GM18508 (cell line): ENCODE results near the gene ADAM8.
"Not testable (repeated sequence)": the region's sequence is repeated elsewhere in the genome, so short reads cannot be mapped to it uniquely, and the experiment has no call there.

Experiments
- ATAC-seq: cut with Tn5 transposase; IDR thresholded peaks from one replicate; pipeline ENCODE4 v1.9.1; 2021; ENCODE audit warnings: moderate number of reproducible peaks; ENCODE audit not compliant: insufficient read depth, unreplicated experiment

Gene ADAM8

DNA sequence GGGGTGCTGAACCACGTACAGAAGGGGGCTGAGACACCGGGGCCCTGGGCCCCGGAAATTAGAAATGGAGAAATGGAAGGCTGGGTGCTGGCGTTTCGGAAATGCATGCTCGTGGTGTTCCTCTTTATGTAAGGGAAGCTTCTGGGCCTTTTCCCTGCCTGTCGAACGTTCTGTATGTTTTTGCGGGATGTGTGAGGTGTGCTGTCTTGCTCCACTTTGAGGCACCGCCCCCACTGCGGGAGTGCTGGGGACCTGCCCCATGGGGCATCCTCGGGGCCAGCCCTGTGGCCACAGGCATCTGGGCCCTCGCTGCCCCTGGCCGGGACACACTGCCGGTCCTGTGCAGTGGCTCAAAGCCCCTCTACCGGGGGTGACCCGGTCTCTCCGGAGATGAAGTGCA, 40.7 kb downstream of the ADAM8 start:
- ATAC-seq = no peak

DNA sequence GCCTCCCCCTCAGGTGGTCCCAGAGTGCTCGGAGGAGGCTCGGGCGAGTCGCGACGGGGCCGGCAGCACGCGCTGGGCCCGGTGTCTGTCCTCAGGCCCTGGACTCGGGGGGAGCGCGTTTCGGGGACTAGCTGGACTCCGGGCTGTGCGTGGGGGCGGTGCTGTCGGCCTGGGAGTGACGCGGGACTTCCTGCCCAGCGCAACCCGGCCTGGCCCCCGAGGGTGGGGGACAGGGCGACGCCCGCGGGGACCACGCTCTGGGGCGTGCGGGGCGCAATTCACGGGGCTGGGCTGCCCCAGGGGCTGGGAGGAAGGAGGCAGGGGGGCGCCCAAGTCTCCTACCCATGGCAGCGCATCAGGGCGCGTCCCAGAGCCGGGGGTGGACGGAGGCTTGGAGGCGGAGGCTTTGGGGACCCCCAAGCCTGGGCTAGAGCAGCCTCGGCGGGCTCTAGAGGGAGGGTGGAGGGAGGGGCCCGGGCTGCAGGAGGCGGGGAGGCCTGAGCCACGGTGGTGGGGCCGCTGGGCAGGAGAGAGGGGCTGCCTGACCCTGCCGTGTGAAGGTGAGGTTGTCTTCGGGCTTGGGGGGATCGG, 41.3 kb downstream of the ADAM8 start:
- ATAC-seq = no peak

DNA sequence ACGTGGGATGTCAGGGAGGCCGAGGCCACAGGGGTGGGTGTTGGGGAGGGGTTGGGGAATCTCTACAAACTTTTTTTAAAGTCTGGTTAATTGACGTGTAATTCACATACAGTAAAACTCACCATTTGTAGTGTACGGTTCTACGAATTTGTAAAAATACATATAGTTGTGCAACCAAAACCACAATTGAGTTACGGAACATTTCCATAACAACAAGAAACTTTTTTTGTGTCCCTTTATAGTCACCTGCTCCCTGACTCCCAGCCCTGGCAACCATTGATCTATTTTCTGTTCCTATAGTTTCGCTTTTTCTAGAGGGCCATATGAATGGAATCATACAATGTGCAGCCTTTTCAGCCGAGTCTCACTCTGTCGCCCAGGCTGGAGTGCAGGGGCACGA, 41.9 kb downstream of the ADAM8 start:
- not testable (repeated sequence) for ATAC-seq

DNA sequence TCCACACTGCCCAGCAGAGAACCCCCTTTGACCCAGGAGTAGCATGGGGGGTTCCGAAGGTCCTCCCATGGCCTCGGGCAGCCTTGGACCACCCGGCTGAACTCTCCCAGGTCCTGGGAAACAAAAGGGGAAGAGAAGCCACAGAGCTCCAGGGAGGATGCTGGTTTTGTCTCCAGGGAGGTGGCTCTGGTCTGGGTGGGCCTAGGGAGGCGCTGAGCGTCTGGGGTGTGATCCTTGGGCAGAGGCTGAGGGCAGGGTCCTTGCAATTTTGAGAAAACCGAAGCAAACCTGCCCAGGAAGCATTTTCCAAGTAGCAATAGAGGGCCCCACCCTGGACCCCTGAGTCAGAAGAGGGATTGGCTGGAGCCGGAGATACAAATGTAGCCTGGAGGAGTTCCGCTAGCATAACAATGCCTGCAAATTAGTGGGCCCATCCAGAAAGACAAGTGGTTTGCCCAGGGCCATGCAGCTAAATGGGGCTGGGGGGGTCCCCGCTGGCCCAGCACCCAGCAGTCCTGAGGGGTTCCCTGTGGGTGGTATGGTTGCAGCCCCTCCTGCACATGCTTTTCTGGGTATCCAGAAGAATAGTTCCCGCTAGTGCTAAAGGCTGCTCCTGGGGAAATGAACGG, 44.6 kb downstream of the ADAM8 start:
- ATAC-seq = no peak

DNA sequence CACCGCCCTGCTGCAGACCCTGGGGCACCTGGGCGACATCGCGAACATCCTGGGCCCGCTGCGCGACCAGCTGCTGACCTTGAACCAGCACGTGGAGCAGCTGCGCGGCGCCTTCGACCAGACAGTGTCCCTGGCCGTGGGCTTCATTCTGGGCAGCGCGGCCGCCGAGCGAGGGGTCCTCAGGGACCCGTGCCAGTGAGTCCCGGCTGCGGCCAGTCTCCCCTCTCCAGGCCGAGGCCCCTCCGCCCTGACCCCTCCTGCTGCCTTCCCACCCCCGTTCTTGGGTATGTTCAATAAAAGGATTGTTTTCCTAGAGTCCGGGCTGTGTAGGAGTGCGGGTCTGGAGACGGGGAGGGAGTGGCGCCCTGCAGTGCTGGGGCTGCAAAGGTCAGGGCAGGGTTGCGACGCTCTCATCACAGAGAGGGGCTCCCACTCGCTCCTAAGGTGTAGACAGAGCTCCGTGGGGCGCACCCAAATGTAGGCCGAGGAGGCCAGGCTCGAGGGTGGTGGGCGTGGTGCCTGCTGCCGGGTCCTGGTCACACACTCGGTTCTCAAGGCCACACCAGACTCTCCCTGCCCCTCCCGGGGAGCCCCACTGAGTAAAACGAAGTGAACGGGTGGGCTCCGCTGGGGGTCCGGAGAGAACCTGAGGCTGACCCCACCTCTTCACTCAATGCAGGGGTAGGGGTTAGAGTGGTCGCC, 45.3 kb downstream of the ADAM8 start:
- ATAC-seq = no peak

DNA sequence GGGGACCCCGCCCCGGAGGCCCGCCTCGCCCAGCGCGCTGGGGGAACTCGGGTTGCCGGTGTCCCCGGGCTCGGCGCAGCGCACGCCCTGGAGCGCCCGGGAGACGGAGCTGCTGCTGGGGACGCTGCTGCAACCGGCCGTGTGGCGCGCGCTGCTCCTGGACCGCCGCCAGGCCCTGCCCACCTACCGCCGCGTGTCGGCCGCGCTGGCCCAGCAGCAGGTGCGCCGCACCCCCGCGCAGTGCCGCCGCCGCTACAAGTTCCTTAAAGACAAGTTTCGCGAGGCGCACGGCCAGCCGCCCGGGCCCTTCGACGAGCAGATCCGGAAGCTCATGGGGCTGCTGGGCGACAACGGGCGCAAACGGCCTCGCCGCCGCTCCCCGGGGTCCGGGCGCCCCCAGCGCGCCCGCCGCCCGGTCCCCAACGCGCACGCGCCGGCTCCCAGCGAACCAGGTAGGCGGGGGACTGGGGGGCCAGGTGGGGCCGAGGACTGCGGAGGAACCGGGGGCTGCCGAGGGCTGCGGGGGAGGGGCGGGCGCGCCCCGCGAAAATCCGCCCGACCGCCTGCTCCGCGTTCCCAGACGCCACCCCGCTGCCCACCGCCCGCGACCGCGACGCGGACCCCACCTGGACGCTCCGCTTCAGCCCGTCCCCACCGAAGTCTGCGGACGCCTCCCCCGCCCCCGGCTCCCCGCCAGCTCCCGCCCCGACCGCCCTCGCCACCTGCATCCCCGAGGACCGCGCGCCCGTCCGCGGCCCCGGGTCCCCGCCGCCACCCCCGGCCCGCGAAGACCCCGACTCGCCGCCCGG, 46.1 kb downstream of the ADAM8 start:
- ATAC-seq = no peak

DNA sequence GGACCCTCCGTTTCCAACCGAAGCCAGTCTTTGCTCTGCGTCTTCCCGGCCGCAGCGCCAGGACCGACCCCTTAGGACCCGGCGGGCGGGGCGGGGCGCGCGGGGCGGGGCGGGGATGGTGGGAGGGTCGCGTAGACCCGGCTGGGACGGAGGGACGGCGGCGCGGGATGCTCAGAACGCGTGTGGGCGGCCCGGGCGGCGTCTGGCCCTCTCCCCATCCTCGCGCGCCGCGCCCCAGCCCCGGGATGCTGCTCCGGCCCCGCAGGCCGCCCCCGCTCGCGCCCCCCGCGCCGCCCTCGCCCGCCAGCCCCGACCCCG, 46.7 kb downstream of the ADAM8 start, which contains the start of gene UTF1:
Gene UTF1, plus strand, starts transcription at position 174 of the 318 bp plus-strand sequence. Its CDS starts 72 bp downstream, at position 246.
- no peak for ATAC-seq

DNA sequence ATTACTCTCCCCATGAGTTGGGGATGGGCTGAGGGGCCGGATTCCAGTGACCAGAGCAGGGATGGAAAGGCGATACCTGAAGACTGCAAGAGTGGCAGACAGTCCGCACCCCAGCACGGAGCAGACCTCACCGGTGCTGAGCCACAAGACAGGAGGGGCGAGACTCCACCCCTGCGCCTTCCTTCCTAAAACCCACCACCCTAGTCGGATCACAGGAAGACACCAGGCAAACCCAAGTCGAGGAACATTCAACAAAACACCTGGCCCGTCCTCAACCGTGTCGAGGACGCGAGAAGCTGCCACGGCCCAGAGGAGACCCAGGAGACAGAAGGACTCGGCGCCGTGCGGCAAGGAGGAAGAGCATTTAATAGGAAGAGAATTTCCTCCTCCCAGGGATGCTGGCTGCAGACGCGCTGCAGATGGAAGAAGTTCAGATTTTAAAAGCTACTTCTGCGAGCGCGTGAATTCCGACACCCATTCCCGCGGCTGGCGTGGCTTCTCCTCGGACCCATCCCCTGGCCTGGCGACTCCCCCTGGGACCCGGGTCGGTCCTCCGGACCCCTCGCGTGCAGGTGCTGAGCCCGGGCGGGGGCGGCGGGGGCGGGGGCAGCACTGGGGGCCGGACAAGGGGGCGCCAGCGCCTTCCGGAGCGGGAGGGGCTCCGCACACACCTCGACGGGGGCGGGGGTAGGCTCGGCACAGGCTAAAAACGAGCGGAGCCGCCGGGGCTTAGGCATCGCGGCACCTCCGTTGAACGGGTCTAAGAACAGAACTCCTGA, 47.2 kb downstream of the ADAM8 start:
- ATAC-seq = no peak

DNA sequence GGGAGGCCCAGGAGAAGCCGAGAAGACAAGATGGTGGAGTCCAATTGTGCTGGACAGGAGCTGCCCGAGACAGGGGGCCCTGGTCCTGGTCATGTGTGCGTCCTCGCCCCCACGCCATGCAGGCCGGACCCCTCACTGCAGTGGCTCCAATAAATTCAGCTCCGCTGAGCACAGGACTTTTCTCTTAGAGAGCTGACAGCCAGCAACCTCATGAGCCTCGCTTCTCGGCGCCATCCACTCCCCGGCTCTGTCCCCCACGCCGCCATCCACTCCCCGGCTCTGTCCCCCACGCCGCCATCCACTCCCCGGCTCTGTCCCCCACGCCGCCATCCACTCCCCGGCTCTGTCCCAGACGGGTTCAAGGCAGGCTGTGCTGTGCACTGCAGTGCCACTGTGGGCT, 49.4 kb downstream of the ADAM8 start:
- ATAC-seq = no peak

DNA sequence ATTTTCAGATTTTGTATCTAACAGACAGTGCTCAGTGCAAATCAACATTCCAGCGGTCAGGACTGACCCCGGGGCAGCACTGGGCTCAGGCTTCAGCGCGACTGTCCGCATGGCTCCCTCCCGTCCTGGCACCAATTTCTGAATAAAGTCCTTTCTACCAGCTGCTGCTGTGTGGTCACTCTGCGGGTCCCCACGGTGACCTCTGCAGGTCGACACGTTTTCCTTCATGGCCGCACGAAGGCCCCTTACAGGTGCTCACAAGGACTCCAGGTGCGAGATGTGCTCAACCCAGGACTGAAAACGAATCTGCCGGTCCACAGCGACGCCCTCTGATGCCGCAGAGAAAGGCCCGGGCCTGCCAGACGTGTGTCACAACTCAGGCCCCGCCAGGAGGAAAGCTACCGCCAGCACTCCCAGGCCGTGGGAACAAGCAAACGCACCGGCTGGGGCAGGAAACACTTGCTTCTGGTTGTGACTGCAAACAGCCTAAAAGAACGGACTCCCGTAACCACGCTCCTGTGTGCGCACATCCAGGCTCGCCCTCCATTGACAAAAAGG, 50.3 kb downstream of the ADAM8 start:
- ATAC-seq = no peak

DNA sequence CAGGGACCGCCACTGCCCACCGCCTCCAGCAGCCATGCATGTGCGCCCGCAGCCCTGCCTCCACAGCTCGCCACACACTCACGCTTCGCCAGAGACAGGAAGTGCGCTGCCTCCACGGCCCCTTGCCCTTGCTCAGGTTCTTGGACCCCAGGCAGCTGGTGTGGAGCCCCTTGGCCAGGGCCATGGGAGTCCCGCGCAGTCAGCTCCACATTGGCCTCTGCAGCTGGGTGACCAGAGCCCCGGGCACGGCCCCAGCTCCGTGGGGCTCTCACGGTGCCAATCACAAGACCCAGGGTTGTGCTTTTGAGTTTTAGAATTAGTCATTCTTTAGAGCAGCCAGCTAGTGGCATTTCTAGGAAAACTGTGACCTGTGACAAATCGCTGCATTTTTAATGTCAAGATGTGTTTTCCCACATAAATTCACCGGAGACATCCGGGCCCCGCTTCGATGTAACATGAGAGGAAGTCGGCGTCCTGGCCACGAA, 50.9 kb downstream of the ADAM8 start:
- no peak for ATAC-seq

DNA sequence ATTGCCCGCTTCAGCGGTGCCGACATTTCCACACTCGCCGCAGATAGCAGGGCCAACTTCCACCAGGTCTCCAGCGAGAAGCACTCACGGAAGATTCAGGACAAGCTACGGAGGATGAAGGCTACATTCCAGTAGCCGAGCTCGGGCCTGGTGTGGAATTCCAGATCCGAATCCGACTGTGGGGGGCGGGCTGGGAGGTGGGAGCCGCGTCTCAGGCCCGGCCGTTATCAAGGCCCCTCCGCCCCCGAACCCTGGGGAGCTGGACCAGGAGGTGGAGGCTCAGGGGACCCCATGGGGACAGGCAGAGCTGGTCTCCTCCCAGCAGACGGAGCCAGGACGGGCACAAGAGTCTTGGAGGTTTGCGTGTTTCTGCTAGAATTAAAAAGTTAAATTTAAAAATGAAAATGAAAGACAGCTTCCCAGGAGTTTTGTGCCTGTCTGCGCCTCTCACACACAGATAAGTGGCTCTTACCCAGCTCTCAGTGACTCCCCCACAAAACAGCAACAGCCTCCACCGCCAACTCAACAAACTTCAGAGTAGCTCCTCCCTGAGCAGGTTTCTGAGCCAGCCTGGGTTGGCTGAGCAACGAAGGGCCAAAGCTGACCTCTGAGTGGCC, 51.8 kb downstream of the ADAM8 start:
- no peak for ATAC-seq

DNA sequence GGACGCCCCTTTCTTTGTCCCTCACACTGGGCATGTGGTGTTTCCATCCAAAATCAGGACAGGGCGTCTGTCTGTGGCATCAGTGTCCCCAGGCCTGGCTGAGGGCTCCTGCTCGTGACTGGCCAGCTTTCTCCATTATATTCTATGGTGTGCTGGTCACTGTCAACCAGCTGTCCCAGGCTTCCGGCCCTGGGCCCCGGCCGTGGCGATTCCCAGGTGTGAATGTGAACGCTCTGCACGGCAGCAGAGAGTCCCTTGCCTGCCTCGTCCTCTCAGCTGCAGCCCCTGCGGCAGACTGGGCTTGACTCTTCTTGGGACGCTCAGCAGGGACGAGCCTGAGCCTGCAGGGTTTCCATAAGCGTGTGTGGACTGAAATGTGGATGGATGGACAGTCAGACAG, 52.6 kb downstream of the ADAM8 start:
- no peak for ATAC-seq

DNA sequence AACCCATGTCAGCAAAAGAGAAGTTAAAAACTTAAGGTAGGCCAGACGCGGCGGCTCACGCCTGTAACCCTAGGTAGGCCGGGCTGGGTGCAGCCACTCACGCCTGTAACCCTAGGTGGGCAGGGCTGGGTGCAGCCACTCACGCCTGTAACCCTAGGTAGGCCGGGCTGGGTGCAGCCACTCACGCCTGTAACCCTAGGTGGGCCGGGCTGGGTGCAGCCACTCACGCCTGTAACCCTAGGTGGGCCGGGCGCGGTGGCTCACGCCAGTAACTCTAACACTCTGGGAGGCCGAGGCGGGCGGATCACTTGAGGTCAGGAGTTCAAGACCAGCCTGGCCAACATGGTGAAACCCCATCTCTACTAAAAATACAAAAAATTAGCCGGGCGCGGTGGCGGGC, 54.9 kb downstream of the ADAM8 start:
- ATAC-seq = not testable (repeated sequence)

DNA sequence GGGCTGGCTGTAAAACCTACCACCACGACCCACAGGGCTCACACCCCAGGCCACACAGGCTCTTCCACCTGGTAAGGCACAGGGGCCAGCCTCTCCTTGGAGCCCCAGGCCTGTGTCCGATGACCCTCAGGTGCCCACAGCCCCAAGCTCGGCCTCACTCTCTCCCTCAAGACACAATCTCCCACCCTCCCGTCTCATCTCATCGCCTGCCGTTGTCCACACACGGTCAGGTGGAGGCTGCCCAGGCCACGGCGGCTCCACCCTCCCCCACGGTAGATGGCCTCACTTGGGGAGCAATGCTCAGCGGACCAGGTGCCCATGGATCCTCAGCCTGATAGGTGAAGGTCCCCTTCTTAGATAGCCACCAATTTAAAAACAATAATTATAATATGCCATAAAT, 55.3 kb downstream of the ADAM8 start:
- no peak for ATAC-seq

DNA sequence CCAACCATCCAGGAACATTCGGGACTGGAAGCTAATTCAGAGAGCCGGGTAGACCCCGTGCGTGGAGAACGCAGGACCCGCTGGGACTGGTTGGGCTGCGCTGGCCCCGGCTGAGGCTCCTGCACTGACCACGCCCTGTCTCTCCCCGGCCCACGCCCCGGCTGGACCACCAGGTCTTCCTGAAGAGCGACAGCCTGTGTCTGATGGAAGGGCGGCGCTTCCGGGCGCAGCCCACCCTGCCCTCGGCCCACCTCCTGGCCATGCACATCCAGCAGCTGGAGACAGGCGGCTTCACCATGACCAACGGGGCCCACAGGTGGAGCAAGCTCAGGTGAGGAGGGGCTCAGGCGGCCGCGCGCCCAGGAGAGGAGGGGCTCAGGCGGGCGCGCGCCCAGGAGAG, 56.9 kb downstream of the ADAM8 start:
- ATAC-seq = no peak

DNA sequence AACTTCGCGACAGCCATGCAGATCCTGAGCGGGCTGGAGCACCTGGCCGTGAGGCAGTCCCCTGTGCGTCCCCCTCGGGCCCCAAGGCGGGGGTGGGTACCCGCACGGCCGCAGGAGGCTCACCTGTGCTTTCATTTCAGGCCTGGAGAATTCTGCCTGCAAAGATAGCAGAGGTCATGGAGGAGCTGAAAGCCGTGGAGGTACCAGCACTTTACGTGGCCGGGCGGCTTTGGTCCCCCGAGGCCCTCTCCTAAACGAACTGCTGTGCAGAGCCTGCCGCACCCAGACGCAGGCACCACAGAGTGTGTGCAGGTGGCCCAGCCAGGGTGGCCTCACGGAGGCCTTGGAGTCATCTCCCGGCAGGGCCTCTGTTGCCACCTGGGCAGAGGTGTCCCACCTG, 57.8 kb downstream of the ADAM8 start:
- no peak for ATAC-seq

DNA sequence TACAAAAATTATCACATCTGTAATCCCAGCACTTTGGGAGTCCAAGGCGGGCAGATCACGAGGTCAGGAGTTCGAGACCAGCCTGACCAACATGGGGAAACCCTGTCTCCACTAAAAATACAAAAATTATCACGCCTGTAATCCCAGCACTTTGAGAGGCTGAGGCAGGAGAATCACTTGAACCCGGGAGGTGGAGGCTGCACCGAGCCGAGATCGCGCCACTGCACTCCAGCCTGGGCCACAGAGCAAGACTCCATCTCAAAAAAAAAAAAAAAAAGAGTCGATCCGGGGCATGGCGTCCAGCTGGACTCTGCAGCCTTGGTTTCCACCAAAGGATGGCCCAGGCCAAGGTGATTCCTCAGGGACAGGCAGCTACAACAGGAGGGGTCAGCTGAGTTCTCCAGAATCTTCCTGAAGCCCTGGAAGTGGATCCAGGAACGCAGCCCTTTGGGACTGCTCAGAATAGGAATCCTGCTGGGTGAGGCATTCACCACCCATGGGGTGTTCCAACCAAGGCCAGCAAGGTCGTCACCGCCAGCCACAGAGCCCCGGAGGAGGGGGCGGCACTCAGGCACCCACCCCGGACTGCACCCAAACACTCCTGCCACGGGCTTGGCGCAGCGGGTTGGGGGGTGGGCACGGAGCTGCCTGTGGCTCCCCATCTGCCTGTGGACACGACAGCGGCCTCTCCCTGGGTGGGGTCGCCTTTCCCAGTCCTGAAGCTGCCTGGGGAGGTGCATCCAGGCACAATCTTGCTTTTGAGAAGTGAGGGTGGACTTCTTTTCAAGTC, 58.7 kb downstream of the ADAM8 start:
- ATAC-seq = no peak

DNA sequence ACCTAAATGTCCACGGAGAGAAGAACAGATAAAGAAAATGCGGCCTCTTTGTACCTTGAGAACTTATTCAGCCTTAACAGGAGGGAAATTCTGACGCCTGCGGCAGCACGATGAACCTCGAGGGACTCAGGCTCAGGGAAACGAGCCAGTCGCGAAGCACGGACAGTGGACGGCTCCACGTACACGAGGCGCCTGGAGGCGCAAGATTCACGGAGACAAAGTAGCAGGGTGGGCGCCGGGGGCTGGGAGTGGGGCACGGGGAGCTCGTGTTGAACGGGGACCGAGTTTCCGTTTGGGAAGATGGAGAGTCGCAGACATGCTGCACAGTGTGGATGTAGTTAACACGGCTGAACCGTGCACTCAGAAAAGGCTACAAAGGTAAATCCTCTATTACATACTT, 59.9 kb downstream of the ADAM8 start:
- ATAC-seq = no peak
